ENCODE data around the gene SIGLEC5.

DNA sequence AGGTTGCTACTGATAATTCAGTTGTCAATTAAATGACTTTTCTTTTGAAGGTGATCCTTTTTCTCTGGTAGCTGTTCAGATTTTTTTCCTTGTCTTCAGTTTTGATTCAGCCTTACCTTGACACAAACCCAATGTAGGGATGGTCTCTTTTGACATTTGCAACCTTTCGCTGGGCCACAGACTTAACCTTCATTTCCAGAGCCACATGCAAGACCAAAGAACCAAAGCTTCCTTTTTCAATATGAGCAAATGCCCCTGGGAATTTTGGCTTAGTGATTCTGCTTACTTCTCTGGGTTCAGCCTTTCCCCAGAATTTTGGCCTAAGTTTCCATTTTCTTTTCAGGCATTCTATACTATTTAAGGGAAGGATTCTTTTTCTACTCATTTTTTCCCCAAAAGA, 19.6 kb downstream of the SIGLEC5 start:
- TF ChIP-seq POLR2A (IDR thresholded peaks at IDR 0.05) = no peak
- TF ChIP-seq, protein P1, sequence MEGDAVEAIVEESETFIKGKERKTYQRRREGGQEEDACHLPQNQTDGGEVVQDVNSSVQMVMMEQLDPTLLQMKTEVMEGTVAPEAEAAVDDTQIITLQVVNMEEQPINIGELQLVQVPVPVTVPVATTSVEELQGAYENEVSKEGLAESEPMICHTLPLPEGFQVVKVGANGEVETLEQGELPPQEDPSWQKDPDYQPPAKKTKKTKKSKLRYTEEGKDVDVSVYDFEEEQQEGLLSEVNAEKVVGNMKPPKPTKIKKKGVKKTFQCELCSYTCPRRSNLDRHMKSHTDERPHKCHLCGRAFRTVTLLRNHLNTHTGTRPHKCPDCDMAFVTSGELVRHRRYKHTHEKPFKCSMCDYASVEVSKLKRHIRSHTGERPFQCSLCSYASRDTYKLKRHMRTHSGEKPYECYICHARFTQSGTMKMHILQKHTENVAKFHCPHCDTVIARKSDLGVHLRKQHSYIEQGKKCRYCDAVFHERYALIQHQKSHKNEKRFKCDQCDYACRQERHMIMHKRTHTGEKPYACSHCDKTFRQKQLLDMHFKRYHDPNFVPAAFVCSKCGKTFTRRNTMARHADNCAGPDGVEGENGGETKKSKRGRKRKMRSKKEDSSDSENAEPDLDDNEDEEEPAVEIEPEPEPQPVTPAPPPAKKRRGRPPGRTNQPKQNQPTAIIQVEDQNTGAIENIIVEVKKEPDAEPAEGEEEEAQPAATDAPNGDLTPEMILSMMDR (IDR thresholded peaks at IDR 0.05) = no peak
- TF ChIP-seq POLR2AphosphoS5 (IDR thresholded peaks at IDR 0.05) = no peak
- TF ChIP-seq EP300 (IDR thresholded peaks at IDR 0.05) = no peak

All from gastroesophageal sphincter (tissue), 3 donors.